GM12878 (cell line): ENCODE results near the gene MAPKAP1.

Experiments
- BMI1 ChIP-seq: fragments of 450-650 bp; IDR thresholded peaks from 2 replicates; pipeline ENCODE4 v1.6.1; 2016; ENCODE audit warnings: mild to moderate bottlenecking, moderate library complexity, borderline replicate concordance
- CBX3 ChIP-seq: fragments of 200-600 bp; sonication (generic); IDR thresholded peaks from 2 replicates; pipeline ENCODE4 v1.6.1; 2016; ENCODE audit warnings: low read depth, borderline replicate concordance
- CBX5 ChIP-seq: sonication (generic); IDR thresholded peaks from 2 replicates; pipeline ENCODE4 v1.6.1; 2016; ENCODE audit warnings: low read depth, moderate library complexity, mild to moderate bottlenecking, inconsistent platforms
- CEBPB ChIP-seq, 2 experiments: fragments of 150-350 bp in 1 of 2; IDR thresholded peaks; 2 replicates each; pipeline ENCODE4 v1.6.1; 2012 to 2014; ENCODE audit warnings: low read depth in 2 of 2, low read length in 2 of 2, borderline replicate concordance in 1 of 2, inconsistent platforms in 1 of 2
- CTCF ChIP-seq, 3 experiments: IDR thresholded peaks in 2 of 3; conservative IDR thresholded peaks in 1 of 3; 2 replicates each; pipeline ENCODE4 v1.5.1; 2011; ENCODE audit warnings: low read depth in 3 of 3, low read length in 3 of 3, mild to moderate bottlenecking in 3 of 3, control low read depth in 2 of 3, moderate library complexity in 2 of 3, inconsistent platforms in 1 of 3, mixed read lengths in 1 of 3; ENCODE audit not compliant: control insufficient read depth in 2 of 3, insufficient read depth in 1 of 3; ENCODE audit errors: extremely low read depth in 1 of 3
- JUND ChIP-seq: IDR thresholded peaks from 2 replicates; pipeline ENCODE4 v1.6.1; 2012; ENCODE audit warnings: low read depth, mild to moderate bottlenecking, low read length, improper control_type of control experiment, moderate library complexity
- POLR2A ChIP-seq: IDR thresholded peaks from 2 replicates; pipeline ENCODE4 v1.6.1; 2011; ENCODE audit warnings: low read depth, mild to moderate bottlenecking, low read length
- POLR2AphosphoS2 ChIP-seq: IDR thresholded peaks from 2 replicates; pipeline ENCODE4 v1.6.1; 2011; ENCODE audit warnings: low read depth, mild to moderate bottlenecking, low read length, improper control_type of control experiment, moderate library complexity
- RAD21 ChIP-seq: IDR thresholded peaks from 2 replicates; pipeline ENCODE4 v1.6.1; 2011; ENCODE audit warnings: mild to moderate bottlenecking, low read depth, low read length, moderate library complexity; ENCODE audit not compliant: insufficient read depth
- SUPT20H ChIP-seq: IDR thresholded peaks from 2 replicates; pipeline ENCODE4 v1.6.1; 2011; ENCODE audit warnings: low read depth, mild to moderate bottlenecking, low read length, moderate library complexity, borderline replicate concordance; ENCODE audit not compliant: control insufficient read depth
- SUZ12 ChIP-seq: fragments of 200-600 bp; sonication (generic); IDR thresholded peaks from one replicate; pipeline ENCODE4 v1.6.1; 2018; ENCODE audit warnings: antibody characterized with exemption, mild to moderate bottlenecking; ENCODE audit not compliant: unreplicated experiment
- YY1 ChIP-seq: IDR thresholded peaks from 2 replicates; pipeline ENCODE4 v1.6.1; 2011; ENCODE audit warnings: low read depth, mild to moderate bottlenecking, low read length
- ZZZ3 ChIP-seq: IDR thresholded peaks from 2 replicates; pipeline ENCODE4 v1.6.1; 2011; ENCODE audit warnings: low read depth; ENCODE audit not compliant: control insufficient read depth, insufficient read length

- TF ChIP-seq CBX3 (no peak), SUZ12 (no peak), ZZZ3 (no peak), YY1 (no peak), SUPT20H (no peak), CTCF (IDR thresholded peaks at IDR 0.05 in 2 of 3, conservative IDR thresholded peaks at IDR 0.05 in 1 of 3; ENCODE audit: control insufficient read depth in 2 of 3, extremely low read depth in 1 of 3, insufficient read depth in 1 of 3, low read depth in 3 of 3, low read length in 3 of 3) (no peak), BMI1 (no peak), JUND (no peak), CBX5 (no peak), RAD21 (no peak), POLR2AphosphoS2 (no peak), POLR2A (no peak), CEBPB (IDR thresholded peaks at IDR 0.05; ENCODE audit: borderline replicate concordance in 1 of 2, low read depth in 2 of 2, low read length in 2 of 2) (no peak)
Observed at GRCh38 chr9:125466411-125466810, 240.6 kb downstream of the MAPKAP1 start.
